Activated naive CD8-positive, alpha-beta T cell treated with anti-CD3 and anti-CD28 coated beads for 36 hours (primary cell): ENCODE results near the gene POU2F2. TPM values are rescaled to one million over a fixed set of nuclear protein-coding genes. Genes with fewer than 3 reads are reported as not detected.

ENCODE experiments used
- DNase-seq: peaks from one replicate; pipeline ENCODE4 v3.0.0; 2021
- H3K27ac Mint-ChIP-seq: one replicate; pipeline ENCODE4 v1.8.0; 2022; ENCODE audit warnings: mild to moderate bottlenecking, moderate library complexity, mixed read lengths
- H3K27me3 Mint-ChIP-seq: one replicate; pipeline ENCODE4 v1.8.0; 2022; ENCODE audit warnings: mild to moderate bottlenecking, mixed read lengths
- H3K36me3 Mint-ChIP-seq: one replicate; pipeline ENCODE4 v1.8.0; 2021; ENCODE audit warnings: mild to moderate bottlenecking, mixed read lengths
- H3K4me1 Mint-ChIP-seq: one replicate; pipeline ENCODE4 v1.8.0; 2021; ENCODE audit warnings: mixed read lengths
- H3K4me3 Mint-ChIP-seq: one replicate; pipeline ENCODE4 v1.8.0; 2022; ENCODE audit warnings: mild to moderate bottlenecking, moderate library complexity, mixed read lengths
- H3K9me3 Mint-ChIP-seq: one replicate; pipeline ENCODE4 v1.8.0; 2022; ENCODE audit warnings: mixed read lengths
- total RNA-seq, 2 experiments: library from RNA; stranded (reverse); gene quantifications; one replicate each; pipeline ENCODE4 v1.2.3, GENCODE V29; 2021

Gene POU2F2
- total RNA-seq, 2 experiments from 2014 or later, result 50.8 to 52.2 TPM

GRCh38 chr19:42076380-42076944, 55.8 kb downstream of the POU2F2 start:
- H3K27ac Mint-ChIP-seq, result peak overlapping the region; percentile 86
- peak overlapping the region; percentile 88 for H3K4me3 Mint-ChIP-seq
- H3K4me1 Mint-ChIP-seq, result peaks cover 25% of the 10 kb centered on the region
- H3K27me3 Mint-ChIP-seq, result no peaks in the 10 kb centered on the region
- no peaks in the 10 kb centered on the region for H3K9me3 Mint-ChIP-seq
- peaks cover 14% of the 10 kb centered on the region for H3K36me3 Mint-ChIP-seq
- no peak for DNase-seq

GRCh38 chr19:42075616-42076379, 56.4 kb downstream of the POU2F2 start, which contains the start of gene ZNF574:
Gene ZNF574 (plus strand): TSS chr19:42076166. CDS start chr19:42078607, 2,441 bp downstream.
- Mint-ChIP-seq H3K27me3 (no peaks in the 10 kb centered on the region), H3K27ac (peak within 1 kb of the TSS; percentile 100), H3K4me1 (peaks cover 23% of the 10 kb centered on the region), H3K4me3 (peak within 1 kb of the TSS; percentile 100), H3K36me3 (peaks cover 12% of the 10 kb centered on the region), H3K9me3 (no peaks in the 10 kb centered on the region)
- DNase-seq, result peak; percentile 98

GRCh38 chr19:42075364-42075615, 57.0 kb downstream of the POU2F2 start:
- no peaks in the 10 kb centered on the region for H3K9me3 Mint-ChIP-seq
- no peak for DNase-seq
- H3K36me3 Mint-ChIP-seq, result peaks cover 12% of the 10 kb centered on the region
- H3K4me3 Mint-ChIP-seq, result peak overlapping the region; percentile 100
- peaks cover 4% of the 10 kb centered on the region for H3K27me3 Mint-ChIP-seq
- peak overlapping the region; percentile 100 for H3K27ac Mint-ChIP-seq
- H3K4me1 Mint-ChIP-seq, result peaks cover 23% of the 10 kb centered on the region

- no peaks in the 10 kb centered on the region for H3K9me3 Mint-ChIP-seq
- H3K27me3 Mint-ChIP-seq, result peaks cover 6% of the 10 kb centered on the region
- peak; percentile 28 for DNase-seq
- H3K4me3 Mint-ChIP-seq, result peak overlapping the region; percentile 100
- H3K27ac Mint-ChIP-seq, result peak overlapping the region; percentile 100
- H3K4me1 Mint-ChIP-seq, result peaks cover 23% of the 10 kb centered on the region
- H3K36me3 Mint-ChIP-seq, result peaks cover 12% of the 10 kb centered on the region
Measured at GRCh38 chr19:42074513-42075363, 57.5 kb downstream of the POU2F2 start.

DNA sequence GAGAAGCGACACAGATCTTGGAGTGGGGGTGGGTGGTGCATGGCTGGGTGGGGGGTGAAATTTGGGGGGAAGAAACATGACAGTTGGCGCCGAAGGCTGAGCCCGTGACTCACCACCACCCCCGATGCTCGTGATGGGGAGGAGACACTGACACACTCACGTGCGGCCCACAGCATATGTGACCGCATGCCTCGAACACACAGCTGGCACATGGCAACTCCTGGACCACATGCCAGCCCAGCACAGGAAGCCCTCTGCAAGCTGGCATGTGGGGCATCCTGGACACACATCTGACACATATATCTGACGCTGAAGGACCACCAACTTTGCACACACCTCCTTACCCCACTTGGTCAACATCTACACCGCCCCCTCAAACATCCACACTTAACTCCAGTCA, 61.0 kb downstream of the POU2F2 start:
- Mint-ChIP-seq H3K27me3 (peaks cover 6% of the 10 kb centered on the region), H3K9me3 (no peaks in the 10 kb centered on the region), H3K4me1 (peaks cover 8% of the 10 kb centered on the region), H3K36me3 (peaks cover 5% of the 10 kb centered on the region), H3K27ac (no peak overlapping the region), H3K4me3 (no peak overlapping the region)
- no peak for DNase-seq

DNA sequence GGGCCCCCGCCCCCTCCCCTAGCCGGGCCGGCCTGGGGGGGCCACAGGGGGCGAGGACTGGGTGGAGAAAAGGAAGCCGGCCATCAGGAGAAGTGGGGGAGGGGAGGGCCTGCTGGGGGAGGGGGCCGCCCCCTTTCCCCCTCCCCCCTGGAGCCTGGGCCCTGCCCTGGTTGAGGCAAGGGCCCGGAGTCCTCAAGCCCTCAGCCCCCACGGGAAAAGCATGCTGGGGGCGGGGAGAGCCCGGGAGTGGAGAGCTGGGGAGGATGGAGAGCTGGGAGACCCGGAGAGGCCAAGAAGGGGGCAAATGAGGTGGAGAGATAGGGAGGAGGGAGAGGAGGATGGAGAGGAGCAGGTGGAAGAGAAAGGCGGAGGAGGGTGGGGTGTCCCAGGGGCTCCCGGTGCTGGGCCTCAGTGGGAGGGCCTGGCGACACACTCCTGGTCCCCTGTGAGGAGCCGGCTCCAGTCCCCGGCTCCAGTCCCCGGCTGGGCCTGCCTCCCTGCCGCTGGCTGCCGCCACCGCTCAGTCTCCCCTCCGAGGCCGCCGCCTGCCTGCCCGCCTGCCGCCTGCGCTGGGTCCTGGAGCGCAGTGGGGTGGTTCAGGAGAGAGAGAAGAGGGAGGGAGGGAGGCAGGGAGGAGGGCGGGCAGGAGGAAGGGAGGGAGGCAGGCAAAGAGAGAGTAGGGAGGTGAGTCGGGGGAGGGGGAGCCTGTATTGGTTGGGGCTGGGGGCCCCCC, 62.5 kb downstream of the POU2F2 start, which contains the start of gene GRIK5:
GRIK5 (minus strand) TSS at position 588 of the 733 bp plus-strand sequence. CDS start 4,436 bp downstream, outside the sequence.
- peaks cover 6% of the 10 kb centered on the region for H3K27me3 Mint-ChIP-seq
- no peaks in the 10 kb centered on the region for H3K36me3 Mint-ChIP-seq
- DNase-seq, result no peak
- no peak within 1 kb of the TSS for H3K27ac Mint-ChIP-seq
- H3K4me1 Mint-ChIP-seq, result peaks cover 4% of the 10 kb centered on the region
- H3K9me3 Mint-ChIP-seq, result no peaks in the 10 kb centered on the region
- H3K4me3 Mint-ChIP-seq, result no peak within 1 kb of the TSS

- no peak overlapping the region for H3K27ac Mint-ChIP-seq
- H3K27me3 Mint-ChIP-seq, result peaks cover 10% of the 10 kb centered on the region
- no peaks in the 10 kb centered on the region for H3K9me3 Mint-ChIP-seq
- peaks cover 2% of the 10 kb centered on the region for H3K4me1 Mint-ChIP-seq
- H3K4me3 Mint-ChIP-seq, result no peak overlapping the region
- no peaks in the 10 kb centered on the region for H3K36me3 Mint-ChIP-seq
- no peak for DNase-seq
Measured at GRCh38 chr19:42068756-42069571, 63.3 kb downstream of the POU2F2 start.

GRCh38 chr19:42068361-42068755, 63.9 kb downstream of the POU2F2 start:
- Mint-ChIP-seq H3K36me3 (no peaks in the 10 kb centered on the region), H3K4me1 (peaks cover 2% of the 10 kb centered on the region), H3K9me3 (no peaks in the 10 kb centered on the region), H3K27ac (no peak overlapping the region), H3K4me3 (no peak overlapping the region), H3K27me3 (peaks cover 10% of the 10 kb centered on the region)
- DNase-seq, result no peak

- peaks cover 2% of the 10 kb centered on the region for H3K4me1 Mint-ChIP-seq
- no peak for DNase-seq
- no peaks in the 10 kb centered on the region for H3K9me3 Mint-ChIP-seq
- no peak overlapping the region for H3K4me3 Mint-ChIP-seq
- peaks cover 10% of the 10 kb centered on the region for H3K27me3 Mint-ChIP-seq
- H3K36me3 Mint-ChIP-seq, result no peaks in the 10 kb centered on the region
- H3K27ac Mint-ChIP-seq, result no peak overlapping the region
Measured at GRCh38 chr19:42067315-42067888, 64.8 kb downstream of the POU2F2 start.

GRCh38 chr19:42066075-42066754, 66.0 kb downstream of the POU2F2 start:
- H3K36me3 Mint-ChIP-seq, result no peaks in the 10 kb centered on the region
- no peak for DNase-seq
- peaks cover 2% of the 10 kb centered on the region for H3K4me1 Mint-ChIP-seq
- H3K27ac Mint-ChIP-seq, result no peak overlapping the region
- H3K4me3 Mint-ChIP-seq, result no peak overlapping the region
- H3K27me3 Mint-ChIP-seq, result peaks cover 10% of the 10 kb centered on the region
- H3K9me3 Mint-ChIP-seq, result no peaks in the 10 kb centered on the region

- Mint-ChIP-seq H3K27ac (no peak overlapping the region), H3K4me1 (peaks cover 2% of the 10 kb centered on the region), H3K9me3 (no peaks in the 10 kb centered on the region), H3K4me3 (no peak overlapping the region), H3K36me3 (no peaks in the 10 kb centered on the region), H3K27me3 (peaks cover 8% of the 10 kb centered on the region)
- no peak for DNase-seq
Measured at GRCh38 chr19:42065511-42065910, 66.7 kb downstream of the POU2F2 start.

DNA sequence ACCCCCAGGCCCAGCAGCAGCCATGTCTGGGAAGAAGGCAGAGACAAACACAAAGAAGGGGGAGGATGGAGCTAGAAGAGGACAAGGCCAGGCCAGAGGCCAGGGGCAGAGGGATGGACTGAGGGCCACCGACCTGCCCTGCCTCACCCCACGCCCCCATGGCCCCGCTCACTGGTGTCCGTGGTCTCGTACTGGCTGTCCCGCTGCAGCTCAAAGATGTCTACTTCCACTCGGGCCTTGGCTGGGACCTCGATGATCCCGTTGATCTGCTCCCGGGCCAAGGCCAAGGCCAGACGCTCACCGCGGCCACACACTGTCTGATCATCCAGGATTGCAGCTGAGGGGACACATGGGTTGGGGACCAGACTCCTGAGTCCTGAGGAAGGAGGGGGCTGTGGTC, 67.2 kb downstream of the POU2F2 start:
- DNase-seq, result no peak
- Mint-ChIP-seq H3K27me3 (peaks cover 4% of the 10 kb centered on the region), H3K9me3 (no peaks in the 10 kb centered on the region), H3K4me3 (no peak overlapping the region), H3K27ac (no peak overlapping the region), H3K36me3 (no peaks in the 10 kb centered on the region), H3K4me1 (peaks cover 2% of the 10 kb centered on the region)

- H3K27me3 Mint-ChIP-seq, result peaks cover 4% of the 10 kb centered on the region
- no peak overlapping the region for H3K27ac Mint-ChIP-seq
- H3K4me3 Mint-ChIP-seq, result no peak overlapping the region
- DNase-seq, result no peak
- no peaks in the 10 kb centered on the region for H3K36me3 Mint-ChIP-seq
- peaks cover 2% of the 10 kb centered on the region for H3K4me1 Mint-ChIP-seq
- H3K9me3 Mint-ChIP-seq, result no peaks in the 10 kb centered on the region
Measured at GRCh38 chr19:42064432-42064831, 67.8 kb downstream of the POU2F2 start.
